Left kidney (tissue), 8 donors: ENCODE measurements around the gene SYNGR3. TPM values are rescaled to one million over a fixed set of nuclear protein-coding genes. Genes with fewer than 3 reads are reported as not detected.
A peak's percentile ranks its signal among the peaks of the same experiment; 100 is the strongest.
"Not testable (repeated sequence)": the region's sequence is repeated elsewhere in the genome, so short reads cannot be mapped to it uniquely, and the experiment has no call there.

ENCODE experiments used
- DNase-seq: peaks from one replicate; pipeline ENCODE4 v3.0.0-alpha.2; 2013
- long read RNA-seq, 8 donors: transcript quantifications; one replicate each; lab custom pipeline, GENCODE V29; 2026
- polyA plus RNA-seq: library from polyadenylated mRNA; unstranded; fragments of 120-200 nt; gene quantifications from one replicate; pipeline ENCODE4 v1.2.1, GENCODE V29; 2013; ENCODE audit not compliant: insufficient read length

Gene SYNGR3, protein sequence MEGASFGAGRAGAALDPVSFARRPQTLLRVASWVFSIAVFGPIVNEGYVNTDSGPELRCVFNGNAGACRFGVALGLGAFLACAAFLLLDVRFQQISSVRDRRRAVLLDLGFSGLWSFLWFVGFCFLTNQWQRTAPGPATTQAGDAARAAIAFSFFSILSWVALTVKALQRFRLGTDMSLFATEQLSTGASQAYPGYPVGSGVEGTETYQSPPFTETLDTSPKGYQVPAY
- 1.5 TPM for polyA plus RNA-seq
- long read RNA-seq, donor 1 = 0 reads
- long read RNA-seq, donor 2, partial matches to known transcripts = 0 of 1 reads
- long read RNA-seq, donor 2, other reads (novel, unspliced or antisense) = 0 of 1 reads
- long read RNA-seq, donor 3, partial matches to known transcripts = 0 of 1 reads
- long read RNA-seq, donor 3, other reads (novel, unspliced or antisense) = 0 of 1 reads
- long read RNA-seq, donor 4 = 0 reads
- long read RNA-seq, donor 5 = 0 reads
- long read RNA-seq, donor 6 = 0 reads
- long read RNA-seq, donor 7 = 0 reads
- long read RNA-seq, donor 8 = 0 reads

DNA sequence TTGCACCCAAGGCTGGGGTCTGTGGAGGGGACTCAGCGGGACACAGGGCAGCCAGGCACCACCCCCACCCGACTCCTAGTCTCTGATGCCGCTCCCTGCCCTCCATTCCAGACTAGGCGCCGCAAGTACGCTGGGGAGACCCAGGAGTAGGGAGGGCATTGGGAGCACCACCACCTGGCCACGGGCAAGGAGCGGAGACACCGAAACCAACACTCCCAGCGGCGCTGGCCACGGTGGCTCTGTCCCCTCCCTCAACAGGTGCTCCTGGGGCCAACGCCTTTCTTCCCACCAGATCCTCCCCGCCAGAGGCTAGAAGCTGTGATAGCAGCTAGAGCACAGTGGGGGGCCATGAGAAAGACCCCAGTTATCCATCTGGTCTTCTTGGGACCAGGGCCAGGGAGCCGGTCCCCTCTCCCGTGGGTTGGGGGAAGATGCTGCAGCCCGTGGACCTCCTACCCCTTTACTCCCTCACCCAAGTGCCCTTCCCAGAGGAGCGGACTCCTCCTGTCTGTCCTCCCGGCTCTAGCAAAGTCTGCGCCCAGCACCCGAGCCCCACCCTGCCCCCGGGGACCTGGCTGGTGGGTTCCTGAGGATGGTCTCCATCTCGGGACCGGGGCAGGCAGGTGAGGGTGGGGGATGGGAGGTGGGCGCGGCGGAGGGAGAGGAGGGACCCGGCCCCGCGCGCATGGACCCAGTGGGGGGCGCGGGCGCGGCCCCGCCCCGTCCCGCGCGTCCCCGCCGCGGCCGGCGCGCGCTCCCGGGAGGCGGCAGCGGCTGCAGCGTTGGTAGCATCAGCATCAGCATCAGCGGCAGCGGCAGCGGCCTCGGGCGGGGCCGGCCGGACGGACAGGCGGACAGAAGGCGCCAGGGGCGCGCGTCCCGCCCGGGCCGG lies at the start of gene SYNGR3:
TSS of gene SYNGR3 (plus strand) at position 762 of the 892 bp plus-strand sequence. CDS start 133 bp downstream, outside the sequence.
- DNase-seq = no peak

- DNase-seq = no peak
Observed at GRCh38 chr16:1940273-1941161, 49.3 kb upstream of the SYNGR3 start.

GRCh38 chr16:1941162-1942046 lies 48.4 kb upstream of the SYNGR3 start:
- DNase-seq = no peak

GRCh38 chr16:1942047-1942809 lies 47.5 kb upstream of the SYNGR3 start:
- no peak for DNase-seq

DNA sequence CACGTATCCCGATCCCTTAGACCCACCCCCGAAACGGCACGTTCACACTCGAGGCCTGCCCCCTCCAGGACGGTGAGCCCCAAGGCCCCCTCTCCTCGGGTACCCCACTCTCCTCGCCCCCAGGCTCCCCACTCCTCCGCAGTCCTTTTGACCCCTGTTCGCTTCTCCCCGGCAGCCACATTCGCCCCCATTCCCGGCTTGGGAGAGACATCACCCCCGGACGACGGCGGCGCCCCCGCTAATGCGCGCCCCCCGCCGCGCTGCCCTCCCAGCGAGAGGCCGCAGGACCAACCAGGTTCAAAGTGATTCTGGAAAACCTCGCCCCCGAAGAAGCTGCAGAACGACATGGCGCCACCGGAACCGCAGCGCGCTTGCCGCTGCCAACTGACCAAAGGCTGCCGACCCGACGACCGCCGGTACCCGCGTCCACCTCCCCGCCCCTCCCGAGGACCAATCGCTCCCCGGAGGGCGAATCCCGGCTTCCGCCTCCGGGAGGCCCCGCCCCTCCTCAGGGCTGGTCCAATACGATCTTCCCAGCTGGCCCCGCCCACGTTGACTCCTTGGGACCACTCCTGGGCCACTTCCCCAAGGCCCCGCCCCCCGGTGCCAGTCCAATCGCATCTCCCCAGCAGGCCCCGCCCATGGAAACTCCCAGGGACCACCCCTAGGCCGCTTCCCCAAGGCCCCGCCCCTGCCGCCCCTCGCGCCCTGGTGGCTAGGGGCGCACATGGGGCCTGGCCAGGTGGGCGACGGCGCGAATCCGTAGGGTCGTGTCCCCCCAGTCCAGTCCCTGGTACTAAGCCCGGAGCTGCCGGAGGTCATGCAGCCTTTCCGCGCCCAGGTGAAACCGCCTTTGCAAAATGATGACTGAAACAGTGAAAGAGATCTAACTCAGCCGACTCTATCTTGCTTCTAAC lies 46.7 kb upstream of the SYNGR3 start, which contains the start of gene MSRB1:
TSS of gene MSRB1 (minus strand) at position 390 of the 917 bp plus-strand sequence. CDS start at position 347, 43 bp downstream.
- peak; percentile 99 for DNase-seq

GRCh38 chr16:1944612-1945199 lies 45.1 kb upstream of the SYNGR3 start:
- no peak for DNase-seq

GRCh38 chr16:1945559-1946391 lies 44.0 kb upstream of the SYNGR3 start:
- no peak for DNase-seq

GRCh38 chr16:1946495-1947368 lies 43.0 kb upstream of the SYNGR3 start:
- no peak for DNase-seq

- DNase-seq = no peak
Observed at GRCh38 chr16:1947369-1947670, 42.5 kb upstream of the SYNGR3 start.

- no peak for DNase-seq
Observed at GRCh38 chr16:1949507-1949906, 40.3 kb upstream of the SYNGR3 start.

- DNase-seq = no peak
Observed at GRCh38 chr16:1950047-1950446, 39.7 kb upstream of the SYNGR3 start.

DNA sequence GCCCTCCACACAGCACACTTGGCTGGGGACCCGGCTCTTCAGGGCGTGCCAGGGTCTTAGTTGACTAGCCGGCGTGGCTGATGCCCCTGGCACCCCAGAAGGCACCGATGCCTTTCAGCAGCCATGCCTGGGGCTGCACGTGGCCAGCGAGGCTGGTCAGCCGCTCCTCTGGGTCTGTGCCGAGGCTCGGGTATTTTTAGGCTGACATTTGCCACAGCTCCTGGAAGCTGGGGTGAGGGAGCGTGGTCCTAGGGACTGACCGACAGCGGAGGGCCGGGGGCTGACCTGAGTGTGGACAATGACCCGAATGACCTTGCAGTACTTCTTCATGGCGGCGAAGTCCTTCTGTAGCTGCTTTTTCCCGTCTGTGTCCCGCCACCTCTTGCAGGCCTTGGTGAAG lies 39.2 kb upstream of the SYNGR3 start:
- DNase-seq = no peak

DNA sequence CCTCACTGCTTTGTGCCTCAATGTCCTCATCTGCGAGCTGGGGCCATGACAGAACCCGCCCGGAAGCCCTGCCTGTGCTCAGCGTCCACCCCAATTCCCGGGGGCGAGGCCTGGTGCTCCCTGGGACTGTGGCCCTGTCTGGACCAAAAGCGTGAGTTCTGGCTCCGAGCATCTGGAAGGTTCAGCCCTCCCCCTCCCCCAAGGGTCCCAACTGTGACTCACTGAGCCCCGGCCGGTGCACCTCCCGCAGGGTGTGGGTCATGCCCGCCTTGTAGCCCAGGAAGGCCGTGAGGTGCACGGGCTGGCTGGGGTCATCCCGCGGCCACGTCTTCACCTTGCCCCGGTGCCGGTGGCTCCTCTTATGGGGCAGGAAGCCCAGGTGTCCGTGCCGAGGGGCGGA lies 36.0 kb upstream of the SYNGR3 start:
- no peak for DNase-seq

- DNase-seq = not testable (repeated sequence)
Observed at GRCh38 chr16:1957434-1958142, 32.2 kb upstream of the SYNGR3 start.

DNA sequence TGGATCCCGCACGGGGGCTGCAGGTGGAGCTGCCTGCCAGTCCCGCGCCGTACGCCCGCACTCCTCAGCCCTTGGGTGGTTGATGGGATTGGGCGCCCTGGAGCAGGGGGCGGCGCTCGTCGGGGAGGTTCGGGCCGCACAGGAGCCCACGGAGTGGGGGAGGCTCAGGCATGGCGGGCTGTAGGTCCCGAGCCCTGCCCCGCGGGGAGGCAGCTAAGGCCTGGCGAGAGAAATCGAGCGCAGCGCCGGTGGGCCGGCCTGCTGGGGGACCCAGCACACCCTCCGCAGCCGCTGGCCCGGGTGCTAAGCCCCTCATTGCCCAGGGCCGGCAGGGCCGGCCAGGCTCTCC lies 31.7 kb upstream of the SYNGR3 start:
- DNase-seq = not testable (repeated sequence)
